Measurements from ENCODE around the gene HNF4A.
"Not testable (repeated sequence)": the region's sequence is repeated elsewhere in the genome, so short reads cannot be mapped to it uniquely, and the experiment has no call there.

Gene HNF4A

DNA sequence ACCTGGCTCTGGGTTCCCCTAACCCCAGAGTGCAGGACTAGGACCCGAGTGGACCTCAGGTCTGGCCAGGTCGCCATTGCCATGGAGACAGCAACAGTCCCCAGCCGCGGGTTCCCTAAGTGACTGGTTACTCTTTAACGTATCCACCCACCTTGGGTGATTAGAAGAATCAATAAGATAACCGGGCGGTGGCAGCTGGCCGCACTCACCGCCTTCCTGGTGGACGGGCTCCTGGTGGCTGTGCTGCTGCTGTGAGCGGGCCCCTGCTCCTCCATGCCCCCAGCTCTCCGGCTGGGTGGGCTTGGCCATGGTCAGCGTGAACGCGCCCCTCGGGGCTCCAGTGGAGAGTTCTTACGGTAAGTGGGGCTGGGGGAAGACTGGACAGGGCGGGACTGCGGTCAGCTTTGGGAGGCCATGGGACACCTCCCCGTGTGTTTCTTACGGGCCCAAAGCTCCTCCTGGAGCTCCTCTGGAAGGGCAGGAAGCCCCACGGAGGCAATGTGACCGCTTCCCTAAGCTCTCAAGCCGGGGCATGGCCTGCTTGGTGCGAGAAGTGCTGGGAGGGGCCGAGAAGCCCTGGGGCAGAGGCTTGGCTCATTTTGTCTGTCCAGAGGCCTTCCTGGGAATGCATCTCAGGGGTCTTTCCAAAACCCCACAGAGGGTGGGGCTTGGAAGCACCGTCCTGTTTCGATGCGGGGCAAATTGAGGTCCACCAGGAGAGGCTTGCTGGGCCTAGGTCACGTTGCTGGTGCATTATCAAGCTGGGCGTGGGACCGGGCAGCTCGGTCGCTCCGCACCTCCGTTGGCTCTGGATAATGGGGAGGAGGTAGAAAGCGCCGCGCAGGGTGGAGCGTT is at the start of gene HNF4A:
HNF4A (plus strand) TSS at position 202 of the 855 bp plus-strand sequence; CDS start at position 308, 106 bp downstream.
- H3K4me1 ChIP-seq (ENCODE audit: control insufficient read depth, insufficient read depth, low read length), result no peaks in the 10 kb centered on the region; the same call in 1 of the 2 replicates
- no peaks in the 10 kb centered on the region for H3K9me3 ChIP-seq (ENCODE audit: control insufficient read depth, insufficient read depth, low read length)
- peak within 1 kb of the TSS; percentile 33 for H3K27ac ChIP-seq (ENCODE audit: low read depth, low read length)
- no peaks in the 10 kb centered on the region; the same call in 1 of the 2 replicates for H3K27me3 ChIP-seq (ENCODE audit: control insufficient read depth, insufficient read depth, low read length)
- H3K9ac ChIP-seq (ENCODE audit: low read depth, low read length), result no peak within 1 kb of the TSS
- H3K4me3 ChIP-seq (ENCODE audit: low read depth, low read length), result no peak within 1 kb of the TSS
- H3K36me3 ChIP-seq (ENCODE audit: control insufficient read depth, insufficient read depth, low read length), result no peaks in the 10 kb centered on the region

GRCh38 chr20:44306927-44307326 is 48.6 kb upstream of the HNF4A start:
- no peak overlapping the region for H3K9ac ChIP-seq (ENCODE audit: low read depth, low read length)
- no peaks in the 10 kb centered on the region for H3K36me3 ChIP-seq (ENCODE audit: control insufficient read depth, insufficient read depth, low read length)
- 0 out of 2 replicates have a peak, but pooled peaks cover 4% of the 10 kb centered on the region for H3K4me1 ChIP-seq (ENCODE audit: control insufficient read depth, insufficient read depth, low read length)
- H3K9me3 ChIP-seq (ENCODE audit: control insufficient read depth, insufficient read depth, low read length), result no peaks in the 10 kb centered on the region
- no peak overlapping the region for H3K27ac ChIP-seq (ENCODE audit: low read depth, low read length)
- H3K4me3 ChIP-seq (ENCODE audit: low read depth, low read length), result no peak overlapping the region
- peaks cover 5% of the 10 kb centered on the region for H3K27me3 ChIP-seq (ENCODE audit: control insufficient read depth, insufficient read depth, low read length)

DNA sequence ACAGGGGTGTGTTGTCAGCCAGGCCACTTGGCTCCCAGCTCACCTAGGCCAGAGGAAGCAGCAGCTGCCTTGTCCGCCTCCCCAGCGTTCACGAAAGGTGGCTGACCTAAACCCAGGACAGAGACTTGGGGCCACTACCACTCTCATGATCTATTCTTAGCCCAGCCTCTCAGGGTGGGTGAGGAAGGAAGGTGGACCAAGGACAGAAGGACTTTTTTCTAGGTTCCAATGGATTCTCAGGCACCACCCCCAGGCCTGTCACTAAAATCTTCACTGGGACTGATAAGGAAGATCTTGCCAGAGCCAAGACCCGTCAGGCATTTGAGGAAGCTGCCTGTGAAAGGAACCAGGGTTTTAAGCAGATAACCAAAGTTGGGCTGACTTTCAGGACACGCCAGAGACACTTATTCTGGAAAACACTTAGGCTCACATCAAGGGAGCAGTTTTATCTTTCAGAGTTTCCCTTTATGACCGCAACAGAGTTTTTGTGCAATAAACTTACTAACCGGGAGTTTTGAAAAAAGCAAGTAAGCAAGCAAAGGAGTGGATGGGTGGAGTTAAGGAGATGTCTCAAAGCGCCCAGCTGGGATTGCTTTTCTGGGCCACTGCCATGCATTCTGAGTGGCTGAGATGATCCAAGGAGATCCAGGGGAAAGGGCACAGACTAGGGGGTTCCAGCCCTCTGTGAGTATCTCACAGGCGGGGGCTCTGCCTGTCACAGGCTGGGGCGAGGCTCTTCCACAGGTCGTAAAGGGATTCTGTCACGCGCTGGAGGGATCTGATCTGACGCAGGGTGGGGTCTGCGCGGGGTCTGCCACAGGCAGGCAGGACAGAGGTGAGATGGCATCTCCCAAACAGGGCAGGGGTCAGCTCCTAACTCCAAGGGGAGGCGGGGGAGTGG is 45.5 kb upstream of the HNF4A start:
- H3K9ac ChIP-seq (ENCODE audit: low read depth, low read length), result no peak overlapping the region
- H3K4me1 ChIP-seq (ENCODE audit: control insufficient read depth, insufficient read depth, low read length), result 0 out of 2 replicates have a peak, but pooled peaks cover 4% of the 10 kb centered on the region
- no peaks in the 10 kb centered on the region for H3K36me3 ChIP-seq (ENCODE audit: control insufficient read depth, insufficient read depth, low read length)
- H3K27ac ChIP-seq (ENCODE audit: low read depth, low read length), result no peak overlapping the region
- peak overlapping the region; percentile 89 for H3K4me3 ChIP-seq (ENCODE audit: low read depth, low read length)
- peaks cover 11% of the 10 kb centered on the region for H3K27me3 ChIP-seq (ENCODE audit: control insufficient read depth, insufficient read depth, low read length)
- H3K9me3 ChIP-seq (ENCODE audit: control insufficient read depth, insufficient read depth, low read length), result no peaks in the 10 kb centered on the region

GRCh38 chr20:44310664-44311639 is 44.5 kb upstream of the HNF4A start, which contains the start of gene FITM2:
Gene FITM2, minus strand, starts transcription at chr20:44311202. Its CDS starts 54 bp downstream, at chr20:44311148.
- Histone ChIP-seq H3K36me3 (ENCODE audit: control insufficient read depth, insufficient read depth, low read length) (no peaks in the 10 kb centered on the region), H3K9me3 (ENCODE audit: control insufficient read depth, insufficient read depth, low read length) (no peaks in the 10 kb centered on the region), H3K9ac (ENCODE audit: low read depth, low read length) (peak within 1 kb of the TSS; percentile 67; the same call in 1 of the 2 replicates), H3K27me3 (ENCODE audit: control insufficient read depth, insufficient read depth, low read length) (peaks cover 11% of the 10 kb centered on the region), H3K4me1 (ENCODE audit: control insufficient read depth, insufficient read depth, low read length) (0 out of 2 replicates have a peak, but pooled peaks cover 4% of the 10 kb centered on the region), H3K27ac (ENCODE audit: low read depth, low read length) (no peak within 1 kb of the TSS), H3K4me3 (ENCODE audit: low read depth, low read length) (peak within 1 kb of the TSS; percentile 89)

DNA sequence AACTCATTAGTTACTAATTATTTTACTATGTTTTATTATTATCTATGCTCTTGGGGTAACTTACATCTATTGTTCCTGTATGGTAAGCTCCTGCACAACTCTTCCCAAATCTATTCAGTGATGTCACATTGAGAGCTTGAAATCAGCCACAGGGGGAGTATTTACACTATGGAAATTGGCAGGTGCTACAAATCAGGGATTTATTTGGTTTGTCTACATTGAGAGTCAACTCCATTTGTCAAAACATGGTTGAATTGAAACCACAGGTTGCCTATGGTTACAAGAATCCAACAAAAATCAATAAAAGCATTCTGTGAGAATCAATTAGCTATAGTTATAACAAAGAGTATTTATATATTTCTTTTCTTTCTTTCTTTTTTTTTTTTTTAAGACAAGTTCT is 40.6 kb upstream of the HNF4A start:
- Histone ChIP-seq H3K27me3 (ENCODE audit: control insufficient read depth, insufficient read depth, low read length) (peaks cover 11% of the 10 kb centered on the region), H3K27ac (ENCODE audit: low read depth, low read length) (no peak overlapping the region), H3K36me3 (ENCODE audit: control insufficient read depth, insufficient read depth, low read length) (no peaks in the 10 kb centered on the region), H3K4me1 (ENCODE audit: control insufficient read depth, insufficient read depth, low read length) (0 out of 2 replicates have a peak, but pooled peaks cover 4% of the 10 kb centered on the region), H3K9me3 (ENCODE audit: control insufficient read depth, insufficient read depth, low read length) (no peaks in the 10 kb centered on the region), H3K4me3 (ENCODE audit: low read depth, low read length) (no peak overlapping the region), H3K9ac (ENCODE audit: low read depth, low read length) (no peak overlapping the region)

DNA sequence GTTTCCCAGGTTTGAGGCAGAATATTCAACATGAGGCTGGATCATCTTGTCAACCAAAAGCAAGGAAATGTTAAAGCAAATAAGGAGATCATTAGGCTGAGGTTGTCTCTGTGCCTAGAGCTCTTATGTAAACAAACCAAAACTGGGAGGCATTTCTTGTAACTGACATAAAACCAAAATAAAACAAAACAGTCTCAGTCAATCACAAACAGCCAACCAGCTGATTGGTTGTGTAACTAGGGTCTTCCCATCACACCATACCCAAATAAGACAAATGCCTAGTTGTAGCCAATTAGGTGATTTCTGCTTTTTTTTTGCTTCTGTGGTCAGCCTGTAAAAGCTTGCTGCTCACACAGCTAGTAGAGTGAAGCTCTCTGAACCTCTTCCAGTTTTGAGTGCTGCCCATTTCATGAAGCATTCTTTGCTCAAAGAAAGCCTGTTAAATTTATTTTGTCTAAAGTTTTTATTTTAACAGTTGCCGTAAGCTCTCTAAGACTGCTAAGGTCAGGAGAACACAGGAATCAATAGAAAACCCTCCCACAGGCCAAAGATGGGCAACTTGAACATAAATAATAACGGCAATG is 35.6 kb upstream of the HNF4A start:
- Histone ChIP-seq H3K27me3 (ENCODE audit: control insufficient read depth, insufficient read depth, low read length) (no peaks in the 10 kb centered on the region), H3K4me1 (ENCODE audit: control insufficient read depth, insufficient read depth, low read length) (peaks cover 5% of the 10 kb centered on the region; the same call in 1 of the 2 replicates), H3K9me3 (ENCODE audit: control insufficient read depth, insufficient read depth, low read length) (no peaks in the 10 kb centered on the region), H3K27ac (ENCODE audit: low read depth, low read length) (no peak overlapping the region), H3K9ac (ENCODE audit: low read depth, low read length) (no peak overlapping the region), H3K36me3 (ENCODE audit: control insufficient read depth, insufficient read depth, low read length) (no peaks in the 10 kb centered on the region), H3K4me3 (ENCODE audit: low read depth, low read length) (no peak overlapping the region)

- no peaks in the 10 kb centered on the region for H3K9me3 ChIP-seq (ENCODE audit: control insufficient read depth, insufficient read depth, low read length)
- H3K4me3 ChIP-seq (ENCODE audit: low read depth, low read length), result no peak overlapping the region
- H3K36me3 ChIP-seq (ENCODE audit: control insufficient read depth, insufficient read depth, low read length), result no peaks in the 10 kb centered on the region
- peaks cover 5% of the 10 kb centered on the region; the same call in 1 of the 2 replicates for H3K4me1 ChIP-seq (ENCODE audit: control insufficient read depth, insufficient read depth, low read length)
- no peak overlapping the region for H3K9ac ChIP-seq (ENCODE audit: low read depth, low read length)
- H3K27ac ChIP-seq (ENCODE audit: low read depth, low read length), result peak overlapping the region; percentile 78
- H3K27me3 ChIP-seq (ENCODE audit: control insufficient read depth, insufficient read depth, low read length), result no peaks in the 10 kb centered on the region
Measured at GRCh38 chr20:44324343-44324742, 31.2 kb upstream of the HNF4A start.

DNA sequence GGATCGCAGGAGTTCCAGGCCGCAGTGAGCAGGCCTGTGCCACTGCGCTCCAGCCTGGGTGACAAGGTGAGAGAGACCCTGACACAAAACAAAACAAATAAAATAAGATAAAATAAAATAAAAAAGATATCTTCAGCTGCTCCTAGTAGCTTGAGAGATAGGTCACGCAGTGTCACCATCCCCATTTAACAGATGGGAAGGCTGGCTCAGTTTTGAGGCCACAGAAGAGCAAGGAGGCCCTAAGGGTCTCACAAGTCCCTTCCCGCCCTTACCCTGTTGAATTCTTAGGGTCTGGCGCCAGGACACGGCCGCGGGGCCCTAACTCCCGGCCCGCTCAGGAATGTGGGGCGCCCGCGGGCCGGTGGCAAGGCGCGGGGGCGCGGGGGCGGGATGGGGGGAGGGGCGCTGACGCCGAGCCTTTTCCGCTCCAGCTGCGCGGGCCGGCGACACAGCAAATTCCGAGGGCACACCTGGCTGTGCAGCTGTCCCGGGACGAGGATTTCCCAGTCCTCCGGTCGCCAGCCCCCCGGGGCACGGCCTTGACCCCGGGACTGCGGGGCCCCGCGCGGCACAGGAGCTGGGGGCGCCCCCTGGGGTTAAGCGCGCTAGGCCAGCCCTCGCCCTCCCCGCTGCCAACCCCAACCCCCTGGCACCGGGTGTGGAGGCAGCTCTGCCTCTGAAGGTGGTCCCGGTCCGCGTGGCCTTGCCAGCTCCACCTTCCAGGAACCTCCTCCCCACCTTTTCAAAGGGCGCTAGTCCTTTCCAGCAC is 28.9 kb upstream of the HNF4A start:
- peak overlapping the region; percentile 41 for H3K4me3 ChIP-seq (ENCODE audit: low read depth, low read length)
- peaks cover 5% of the 10 kb centered on the region; the same call in 1 of the 2 replicates for H3K4me1 ChIP-seq (ENCODE audit: control insufficient read depth, insufficient read depth, low read length)
- no peaks in the 10 kb centered on the region for H3K27me3 ChIP-seq (ENCODE audit: control insufficient read depth, insufficient read depth, low read length)
- no peaks in the 10 kb centered on the region for H3K36me3 ChIP-seq (ENCODE audit: control insufficient read depth, insufficient read depth, low read length)
- no peak overlapping the region for H3K27ac ChIP-seq (ENCODE audit: low read depth, low read length)
- H3K9me3 ChIP-seq (ENCODE audit: control insufficient read depth, insufficient read depth, low read length), result no peaks in the 10 kb centered on the region
- H3K9ac ChIP-seq (ENCODE audit: low read depth, low read length), result no peak overlapping the region

DNA sequence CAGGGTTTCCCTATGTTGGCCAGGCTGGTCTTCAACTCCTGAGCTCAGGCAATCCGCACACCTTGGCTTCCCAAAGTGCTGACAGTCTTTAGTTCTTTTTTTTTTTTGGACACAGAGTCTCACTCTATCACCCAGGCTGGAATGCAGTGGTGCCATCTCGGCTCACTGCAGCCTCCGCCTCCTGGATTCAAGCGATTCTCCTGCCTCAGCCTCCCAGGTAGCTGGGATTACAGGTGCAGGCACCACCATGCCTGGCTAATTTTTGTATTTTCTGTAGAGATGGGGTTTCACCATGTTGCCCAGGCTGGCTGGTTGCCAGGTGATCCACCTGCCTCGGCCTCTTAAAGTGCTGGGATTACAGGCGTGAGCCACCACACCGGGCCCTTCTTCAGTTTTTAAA is 27.8 kb upstream of the HNF4A start:
- H3K36me3 ChIP-seq (ENCODE audit: control insufficient read depth, insufficient read depth, low read length), result not testable (repeated sequence)

More for the DNA sequence above, 27.8 kb upstream of the HNF4A start:
- H3K27me3 ChIP-seq (ENCODE audit: control insufficient read depth, insufficient read depth, low read length); H3K4me1 ChIP-seq (ENCODE audit: control insufficient read depth, insufficient read depth, low read length); H3K4me3 ChIP-seq (ENCODE audit: low read depth, low read length); H3K9ac ChIP-seq (ENCODE audit: low read depth, low read length); H3K9me3 ChIP-seq (ENCODE audit: control insufficient read depth, insufficient read depth, low read length); H3K27ac ChIP-seq (ENCODE audit: low read depth, low read length): not testable (repeated sequence)
